HG03064 (cell line): ENCODE measurements around the gene ARHGEF3.
"Not testable (repeated sequence)": the region's sequence is repeated elsewhere in the genome, so short reads cannot be mapped to it uniquely, and the experiment has no call there.

Experiments used
- ATAC-seq: cut with Tn5 transposase; IDR thresholded peaks from one replicate; pipeline ENCODE4 v1.9.1; 2021; ENCODE audit warnings: low read depth; ENCODE audit not compliant: unreplicated experiment

ARHGEF3 gene

GRCh38 chr3:56775445-56775837 is 26.3 kb downstream of the ARHGEF3 start:
- no peak for ATAC-seq

- ATAC-seq: no peak
These were observed 27.8 kb downstream of the ARHGEF3 start for GRCh38 chr3:56773986-56774385.

GRCh38 chr3:56772952-56773938 is 28.5 kb downstream of the ARHGEF3 start:
- ATAC-seq: no peak

GRCh38 chr3:56771376-56771775 is 30.4 kb downstream of the ARHGEF3 start:
- ATAC-seq: no peak

GRCh38 chr3:56769116-56769707 is 32.5 kb downstream of the ARHGEF3 start:
- no peak for ATAC-seq

- ATAC-seq: no peak
These were observed 36.7 kb downstream of the ARHGEF3 start for GRCh38 chr3:56764904-56765547.

GRCh38 chr3:56764184-56764583 is 37.6 kb downstream of the ARHGEF3 start:
- no peak for ATAC-seq

- ATAC-seq: no peak
These were observed 38.5 kb downstream of the ARHGEF3 start for GRCh38 chr3:56763233-56763632.

GRCh38 chr3:56762718-56763117 is 39.0 kb downstream of the ARHGEF3 start:
- ATAC-seq: no peak

GRCh38 chr3:56761887-56762651 is 39.7 kb downstream of the ARHGEF3 start:
- no peak for ATAC-seq

- no peak for ATAC-seq
These were observed 40.7 kb downstream of the ARHGEF3 start for GRCh38 chr3:56761023-56761422.

GRCh38 chr3:56759532-56759931 is 42.2 kb downstream of the ARHGEF3 start:
- no peak for ATAC-seq

GRCh38 chr3:56758539-56758981 is 43.2 kb downstream of the ARHGEF3 start:
- peak; percentile 68 for ATAC-seq

GRCh38 chr3:56758042-56758441 is 43.7 kb downstream of the ARHGEF3 start:
- not testable (repeated sequence) for ATAC-seq

GRCh38 chr3:56754741-56755417 is 46.9 kb downstream of the ARHGEF3 start:
- ATAC-seq: no peak

GRCh38 chr3:56753206-56753820 is 48.4 kb downstream of the ARHGEF3 start:
- ATAC-seq: peak; percentile 75

- no peak for ATAC-seq
These were observed 50.6 kb downstream of the ARHGEF3 start for GRCh38 chr3:56751056-56751707.

- ATAC-seq: no peak
These were observed 53.0 kb downstream of the ARHGEF3 start for GRCh38 chr3:56748663-56749231.

GRCh38 chr3:56747150-56747549 is 54.6 kb downstream of the ARHGEF3 start:
- ATAC-seq: no peak
